ENCODE results near the gene UBE2D2.
"Not testable (repeated sequence)": the region's sequence is repeated elsewhere in the genome, so short reads cannot be mapped to it uniquely, and the experiment has no call there.

Gene UBE2D2

GRCh38 chr5:139526309-139527089 lies 34.6 kb upstream of the UBE2D2 start:
- H3K4me3 ChIP-seq (ENCODE audit: low read length) = peak overlapping the region; percentile 39

GRCh38 chr5:139527090-139527470 lies 34.1 kb upstream of the UBE2D2 start:
- not testable (repeated sequence) for H3K9ac ChIP-seq (ENCODE audit: low read length); H3K27me3 ChIP-seq (ENCODE audit: control insufficient read depth, insufficient read depth, low read length); H3K36me3 ChIP-seq (ENCODE audit: control insufficient read depth, low read depth, low read length); H3K27ac ChIP-seq (ENCODE audit: low read length); H3K9me3 ChIP-seq (ENCODE audit: control insufficient read depth, low read depth, low read length)
- H3K4me3 ChIP-seq (ENCODE audit: low read length) = peak overlapping the region; percentile 31
- peaks cover 47% of the 10 kb centered on the region for H3K4me1 ChIP-seq (ENCODE audit: control insufficient read depth, low read depth, low read length)

More at GRCh38 chr5:139526309-139527089, 34.6 kb upstream of the UBE2D2 start:
- not testable (repeated sequence) for H3K9ac ChIP-seq (ENCODE audit: low read length); H3K27ac ChIP-seq (ENCODE audit: low read length); H3K27me3 ChIP-seq (ENCODE audit: control insufficient read depth, insufficient read depth, low read length); H3K9me3 ChIP-seq (ENCODE audit: control insufficient read depth, low read depth, low read length); H3K36me3 ChIP-seq (ENCODE audit: control insufficient read depth, low read depth, low read length)
- H3K4me1 ChIP-seq (ENCODE audit: control insufficient read depth, low read depth, low read length) = peaks cover 48% of the 10 kb centered on the region

GRCh38 chr5:139527896-139528467 lies 33.2 kb upstream of the UBE2D2 start:
- H3K4me1 ChIP-seq (ENCODE audit: control insufficient read depth, low read depth, low read length) = peaks cover 45% of the 10 kb centered on the region
- H3K9ac ChIP-seq (ENCODE audit: low read length); H3K9me3 ChIP-seq (ENCODE audit: control insufficient read depth, low read depth, low read length); H3K36me3 ChIP-seq (ENCODE audit: control insufficient read depth, low read depth, low read length); H3K27ac ChIP-seq (ENCODE audit: low read length); H3K27me3 ChIP-seq (ENCODE audit: control insufficient read depth, insufficient read depth, low read length): not testable (repeated sequence)
- H3K4me3 ChIP-seq (ENCODE audit: low read length) = peak overlapping the region; percentile 25

GRCh38 chr5:139528695-139529094 lies 32.4 kb upstream of the UBE2D2 start:
- H3K9ac ChIP-seq (ENCODE audit: low read length); H3K36me3 ChIP-seq (ENCODE audit: control insufficient read depth, low read depth, low read length); H3K27ac ChIP-seq (ENCODE audit: low read length); H3K4me3 ChIP-seq (ENCODE audit: low read length); H3K9me3 ChIP-seq (ENCODE audit: control insufficient read depth, low read depth, low read length); H3K27me3 ChIP-seq (ENCODE audit: control insufficient read depth, insufficient read depth, low read length): not testable (repeated sequence)
- H3K4me1 ChIP-seq (ENCODE audit: control insufficient read depth, low read depth, low read length) = peaks cover 39% of the 10 kb centered on the region

- H3K9me3 ChIP-seq (ENCODE audit: control insufficient read depth, low read depth, low read length); H3K4me3 ChIP-seq (ENCODE audit: low read length); H3K9ac ChIP-seq (ENCODE audit: low read length); H3K27me3 ChIP-seq (ENCODE audit: control insufficient read depth, insufficient read depth, low read length); H3K36me3 ChIP-seq (ENCODE audit: control insufficient read depth, low read depth, low read length); H3K27ac ChIP-seq (ENCODE audit: low read length): not testable (repeated sequence)
- peaks cover 33% of the 10 kb centered on the region for H3K4me1 ChIP-seq (ENCODE audit: control insufficient read depth, low read depth, low read length)
These were observed 31.1 kb upstream of the UBE2D2 start for GRCh38 chr5:139530079-139530478.

- H3K4me1 ChIP-seq (ENCODE audit: control insufficient read depth, low read depth, low read length) = peaks cover 17% of the 10 kb centered on the region
- H3K36me3 ChIP-seq (ENCODE audit: control insufficient read depth, low read depth, low read length) = no peaks in the 10 kb centered on the region
- H3K9ac ChIP-seq (ENCODE audit: low read length) = no peak overlapping the region
- no peak overlapping the region for H3K4me3 ChIP-seq (ENCODE audit: low read length)
- H3K27me3 ChIP-seq (ENCODE audit: control insufficient read depth, insufficient read depth, low read length) = no peaks in the 10 kb centered on the region
- H3K9me3 ChIP-seq (ENCODE audit: control insufficient read depth, low read depth, low read length) = no peaks in the 10 kb centered on the region
- H3K27ac ChIP-seq (ENCODE audit: low read length) = no peak overlapping the region
These were observed 29.4 kb upstream of the UBE2D2 start for GRCh38 chr5:139531772-139532169.

GRCh38 chr5:139543423-139543991 lies 17.6 kb upstream of the UBE2D2 start:
- Histone ChIP-seq H3K36me3 (ENCODE audit: control insufficient read depth, low read depth, low read length) (no peaks in the 10 kb centered on the region), H3K9ac (ENCODE audit: low read length) (no peak overlapping the region), H3K27ac (ENCODE audit: low read length) (no peak overlapping the region), H3K9me3 (ENCODE audit: control insufficient read depth, low read depth, low read length) (no peaks in the 10 kb centered on the region), H3K4me1 (ENCODE audit: control insufficient read depth, low read depth, low read length) (peaks cover 9% of the 10 kb centered on the region), H3K27me3 (ENCODE audit: control insufficient read depth, insufficient read depth, low read length) (no peaks in the 10 kb centered on the region), H3K4me3 (ENCODE audit: low read length) (peak overlapping the region; percentile 38)

GRCh38 chr5:139546593-139546992 lies 14.5 kb upstream of the UBE2D2 start:
- H3K9me3 ChIP-seq (ENCODE audit: control insufficient read depth, low read depth, low read length); H3K36me3 ChIP-seq (ENCODE audit: control insufficient read depth, low read depth, low read length); H3K4me1 ChIP-seq (ENCODE audit: control insufficient read depth, low read depth, low read length); H3K9ac ChIP-seq (ENCODE audit: low read length); H3K27me3 ChIP-seq (ENCODE audit: control insufficient read depth, insufficient read depth, low read length); H3K4me3 ChIP-seq (ENCODE audit: low read length); H3K27ac ChIP-seq (ENCODE audit: low read length): not testable (repeated sequence)

GRCh38 chr5:139549162-139549894 lies 11.8 kb upstream of the UBE2D2 start:
- Histone ChIP-seq H3K9me3 (ENCODE audit: control insufficient read depth, low read depth, low read length) (no peaks in the 10 kb centered on the region), H3K27me3 (ENCODE audit: control insufficient read depth, insufficient read depth, low read length) (no peaks in the 10 kb centered on the region), H3K4me3 (ENCODE audit: low read length) (no peak overlapping the region), H3K27ac (ENCODE audit: low read length) (no peak overlapping the region), H3K4me1 (ENCODE audit: control insufficient read depth, low read depth, low read length) (no peaks in the 10 kb centered on the region), H3K9ac (ENCODE audit: low read length) (no peak overlapping the region), H3K36me3 (ENCODE audit: control insufficient read depth, low read depth, low read length) (no peaks in the 10 kb centered on the region)

GRCh38 chr5:139550051-139550872 lies 10.9 kb upstream of the UBE2D2 start:
- H3K9me3 ChIP-seq (ENCODE audit: control insufficient read depth, low read depth, low read length); H3K27ac ChIP-seq (ENCODE audit: low read length); H3K36me3 ChIP-seq (ENCODE audit: control insufficient read depth, low read depth, low read length); H3K4me1 ChIP-seq (ENCODE audit: control insufficient read depth, low read depth, low read length); H3K4me3 ChIP-seq (ENCODE audit: low read length); H3K9ac ChIP-seq (ENCODE audit: low read length); H3K27me3 ChIP-seq (ENCODE audit: control insufficient read depth, insufficient read depth, low read length): not testable (repeated sequence)
